NCI-H510A (cell line): ENCODE results near the gene SEC23A.
"Not testable (repeated sequence)": the region's sequence is repeated elsewhere in the genome, so short reads cannot be mapped to it uniquely, and the experiment has no call there.

Experiments used
- DNase-seq: peaks from one replicate; lab custom pipeline; 2025; lab: John Stamatoyannopoulos, UW

SEC23A gene

DNA sequence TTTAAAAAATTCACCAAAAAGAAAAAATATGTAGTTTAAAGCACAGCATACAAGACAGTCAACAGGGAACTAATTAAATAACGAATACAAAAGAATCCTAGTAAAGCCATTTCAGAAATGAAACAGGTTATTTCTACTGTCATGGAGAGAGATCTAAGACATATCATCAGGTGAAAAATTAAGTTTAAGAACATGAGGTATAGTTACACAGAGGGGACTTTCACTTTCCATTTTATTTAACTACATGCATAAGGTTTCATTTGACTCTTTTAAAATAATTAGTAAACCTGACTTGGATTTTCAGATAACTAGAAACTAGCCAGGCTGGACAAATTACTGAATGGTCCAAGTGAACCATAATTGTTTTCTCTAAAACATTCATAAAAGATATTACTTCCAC is 11.3 kb downstream of the SEC23A start:
- no peak for DNase-seq

DNA sequence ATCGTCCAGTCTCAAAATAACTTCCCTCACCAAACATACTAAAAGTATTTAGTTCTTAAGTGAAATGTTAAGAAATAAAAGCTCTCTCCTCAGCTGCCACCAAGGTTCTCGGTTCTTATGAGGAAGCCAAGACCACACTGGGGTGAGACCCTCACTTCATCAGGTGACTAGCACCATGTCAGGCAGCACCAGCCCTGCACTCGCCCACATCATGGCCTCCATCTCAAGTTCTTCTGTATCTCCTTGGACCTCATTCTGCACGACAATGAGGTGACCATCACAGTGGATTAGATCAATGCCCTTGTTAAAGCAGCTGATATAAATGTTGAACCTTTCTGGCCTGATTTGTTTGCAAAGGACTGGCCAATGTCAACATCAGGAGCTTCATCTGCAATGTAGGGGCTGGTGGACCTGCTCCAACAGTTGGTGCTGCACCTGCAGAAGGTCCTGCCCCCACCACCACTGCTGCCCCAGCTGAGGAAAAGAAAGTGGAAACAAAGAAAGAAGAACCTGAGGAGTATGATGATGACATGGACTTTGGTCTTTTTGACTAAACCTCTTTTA is 12.4 kb downstream of the SEC23A start:
- DNase-seq: no peak

GRCh38 chr14:39087493-39087892 is 15.5 kb downstream of the SEC23A start:
- DNase-seq: no peak

DNA sequence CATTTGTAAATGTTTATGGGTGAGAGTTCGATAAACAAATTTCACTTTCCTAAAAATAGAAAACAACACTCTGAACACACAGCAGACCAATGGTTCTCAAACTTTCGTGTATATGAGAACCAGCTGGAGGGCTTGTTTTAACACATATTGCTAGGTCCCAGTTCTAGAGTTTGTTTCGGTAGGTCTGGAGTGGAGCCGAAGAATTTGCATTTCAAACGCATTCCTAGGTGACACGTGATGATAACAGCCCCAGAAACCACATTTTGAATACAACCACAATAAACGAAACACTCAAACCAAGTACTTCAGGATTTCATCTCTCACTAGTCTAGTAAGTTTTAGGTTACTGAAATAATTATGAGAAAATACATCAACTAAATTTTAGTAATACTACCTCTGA is 17.1 kb downstream of the SEC23A start:
- no peak for DNase-seq

- no peak for DNase-seq
Observed at GRCh38 chr14:39083127-39083526, 19.9 kb downstream of the SEC23A start.

- DNase-seq: no peak
Observed at GRCh38 chr14:39080886-39081285, 22.1 kb downstream of the SEC23A start.

DNA sequence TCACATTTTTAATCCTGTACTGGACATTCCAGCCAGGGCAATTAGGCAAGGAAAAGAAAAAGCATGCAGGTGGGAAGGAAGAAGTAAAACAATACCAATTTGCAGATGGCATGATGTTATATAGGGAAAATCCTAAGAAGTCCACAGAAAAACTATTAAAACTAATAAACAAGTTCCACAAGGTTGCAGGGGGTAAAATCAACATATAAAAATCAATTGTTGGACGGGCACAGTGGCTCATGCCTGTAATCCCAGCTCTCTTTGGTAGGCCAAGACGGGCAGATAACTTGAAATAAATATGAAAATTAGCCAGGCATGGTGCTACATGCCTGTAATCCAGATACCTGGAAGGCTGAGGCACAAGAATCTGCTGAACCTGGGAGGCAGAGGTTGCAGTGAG is 31.9 kb downstream of the SEC23A start:
- DNase-seq: no peak

GRCh38 chr14:39069923-39070322 is 33.1 kb downstream of the SEC23A start:
- DNase-seq: no peak

GRCh38 chr14:39069169-39069805 is 33.7 kb downstream of the SEC23A start:
- DNase-seq: not testable (repeated sequence)

DNA sequence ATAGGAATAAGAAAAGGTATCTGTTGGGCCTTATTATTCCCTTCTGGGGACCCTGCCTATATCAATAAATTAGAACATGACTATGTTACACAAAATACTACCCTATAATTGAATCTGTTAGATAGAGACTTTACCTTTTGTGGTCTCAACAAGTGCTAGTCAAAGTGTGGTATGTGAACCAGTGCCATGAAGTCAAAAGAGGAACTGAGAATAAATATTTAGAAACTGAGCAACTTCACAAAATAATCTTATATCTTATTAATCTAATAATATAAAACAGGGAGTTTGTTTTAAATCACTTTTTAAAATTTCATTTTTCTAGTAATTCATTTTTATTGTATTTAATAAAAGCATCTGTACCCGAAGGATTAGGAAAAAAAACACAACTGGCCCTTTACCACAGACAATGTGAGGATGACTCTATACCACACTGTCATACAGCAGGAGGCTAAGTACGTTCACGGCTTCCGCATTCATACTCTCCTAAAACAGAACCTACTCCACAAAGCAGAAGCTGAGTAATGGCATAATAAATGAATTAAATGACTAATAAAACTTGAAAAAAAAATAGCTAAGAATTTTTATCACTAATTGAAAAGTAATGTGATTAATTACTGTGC is 42.1 kb downstream of the SEC23A start:
- no peak for DNase-seq

GRCh38 chr14:39055786-39056474 is 47.1 kb downstream of the SEC23A start:
- DNase-seq: no peak

DNA sequence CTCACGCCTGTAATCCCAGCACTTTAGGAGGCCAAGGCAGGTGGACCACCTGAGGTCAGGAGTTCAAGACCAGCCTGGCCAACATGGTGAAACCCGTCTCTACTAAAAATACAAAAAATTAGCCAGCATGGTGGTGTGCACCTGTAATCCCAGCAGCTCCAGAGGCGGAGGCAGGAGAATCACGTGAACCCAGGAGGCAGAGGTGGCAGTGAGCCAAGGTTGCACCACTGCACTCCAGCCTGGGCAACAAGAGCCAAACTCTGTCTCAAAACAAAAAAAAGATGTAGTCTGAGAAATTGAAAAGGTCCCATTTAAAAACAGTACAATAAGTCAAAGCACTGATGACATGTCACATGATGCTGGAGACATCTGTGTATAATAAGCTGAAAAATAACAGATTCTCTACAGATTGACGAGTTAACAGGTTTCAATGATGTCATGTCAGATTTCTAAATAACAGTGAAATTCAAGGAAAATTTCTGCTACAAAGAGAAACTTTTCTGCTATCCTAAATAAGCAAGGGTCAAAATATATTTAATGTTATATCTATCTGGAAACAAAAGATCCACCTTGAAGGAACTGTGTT is 50.1 kb downstream of the SEC23A start:
- DNase-seq: not testable (repeated sequence)

GRCh38 chr14:39050389-39050788 is 52.6 kb downstream of the SEC23A start:
- no peak for DNase-seq

- DNase-seq: not testable (repeated sequence)
Observed at GRCh38 chr14:39045889-39046288, 57.1 kb downstream of the SEC23A start.

DNA sequence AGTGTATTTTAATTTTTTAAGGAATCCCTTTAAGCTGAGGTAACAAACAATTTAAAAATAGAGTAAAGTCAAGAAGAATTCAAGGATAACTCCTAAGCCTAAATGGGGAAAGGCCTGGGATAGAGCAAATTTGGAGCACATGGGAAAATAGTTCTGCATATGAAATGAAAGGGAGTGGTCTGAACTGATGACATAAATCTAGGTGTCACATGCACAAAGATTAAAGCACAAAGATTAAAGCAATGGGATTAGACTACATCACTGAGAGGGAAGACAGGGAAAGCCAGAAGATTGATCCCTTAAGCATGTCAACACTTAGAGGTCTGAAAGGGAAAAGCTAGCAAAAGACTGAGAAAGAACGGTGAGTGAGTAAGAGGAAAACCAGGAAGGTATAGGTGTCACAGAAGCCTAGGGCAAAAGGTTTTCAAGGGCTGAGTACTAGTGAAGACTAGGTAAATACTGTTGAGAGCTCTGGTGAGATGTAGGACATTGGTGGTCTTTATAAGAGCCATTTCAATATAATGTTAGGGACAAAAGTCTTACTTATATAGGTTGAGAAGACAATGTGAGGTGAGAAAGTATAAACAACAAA is 59.6 kb downstream of the SEC23A start:
- DNase-seq: no peak

DNA sequence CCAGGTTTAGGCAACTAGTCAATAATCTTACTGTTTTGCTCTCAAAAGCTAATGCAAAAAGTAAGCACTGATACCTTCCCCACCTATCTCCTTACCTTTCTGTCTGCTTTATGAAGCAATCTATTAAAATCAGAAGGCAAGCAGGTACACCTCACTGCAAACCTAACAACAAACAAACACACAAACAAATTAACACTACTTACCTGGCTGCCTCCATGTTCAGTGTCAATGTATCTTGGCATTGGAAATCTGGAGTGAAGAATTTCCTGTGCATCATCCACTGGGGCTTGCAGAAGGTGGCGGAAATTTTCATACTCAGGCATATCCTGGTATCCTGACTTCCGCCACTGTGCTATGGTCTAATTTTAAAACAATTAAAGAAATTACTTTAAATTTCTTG is 62.5 kb downstream of the SEC23A start:
- no peak for DNase-seq

GRCh38 chr14:39038542-39038941 is 64.5 kb downstream of the SEC23A start:
- DNase-seq: no peak

DNA sequence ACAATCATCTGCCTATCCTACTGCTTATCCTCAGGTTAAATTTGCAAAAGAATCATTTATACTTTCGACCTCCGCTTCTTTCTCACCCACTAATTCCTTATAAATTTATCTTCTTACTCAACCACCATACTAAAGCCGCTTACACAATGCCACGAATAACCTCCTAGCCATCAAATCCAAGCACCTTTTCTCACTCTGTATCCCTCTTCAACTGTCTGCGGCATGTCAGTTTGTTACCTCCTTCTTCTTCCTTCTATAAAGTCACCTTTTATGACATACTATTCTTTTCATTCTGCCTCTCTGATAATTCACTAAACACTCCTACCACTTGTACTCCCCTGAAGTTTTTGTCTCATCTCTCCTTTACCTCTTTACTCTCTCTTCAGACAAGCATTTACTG is 66.3 kb downstream of the SEC23A start:
- no peak for DNase-seq

DNA sequence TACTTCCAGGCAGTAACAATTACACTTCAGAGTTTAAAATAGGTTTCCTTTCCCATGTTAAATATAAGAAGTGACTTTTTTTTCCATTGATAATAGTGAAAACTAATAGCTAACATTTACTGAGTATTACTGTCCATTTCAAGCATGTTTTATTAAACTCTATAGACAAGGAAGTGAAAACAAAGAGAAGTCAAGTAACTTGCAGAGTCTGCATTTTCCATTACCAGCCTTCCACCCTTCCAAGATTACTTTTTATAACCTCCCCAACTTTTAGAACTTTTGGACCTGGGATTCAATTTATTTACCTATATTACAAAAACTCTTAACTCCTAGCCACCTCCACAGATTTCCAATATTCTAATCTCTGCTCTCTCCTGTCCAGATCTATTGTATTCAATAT is 67.7 kb downstream of the SEC23A start:
- DNase-seq: no peak

DNA sequence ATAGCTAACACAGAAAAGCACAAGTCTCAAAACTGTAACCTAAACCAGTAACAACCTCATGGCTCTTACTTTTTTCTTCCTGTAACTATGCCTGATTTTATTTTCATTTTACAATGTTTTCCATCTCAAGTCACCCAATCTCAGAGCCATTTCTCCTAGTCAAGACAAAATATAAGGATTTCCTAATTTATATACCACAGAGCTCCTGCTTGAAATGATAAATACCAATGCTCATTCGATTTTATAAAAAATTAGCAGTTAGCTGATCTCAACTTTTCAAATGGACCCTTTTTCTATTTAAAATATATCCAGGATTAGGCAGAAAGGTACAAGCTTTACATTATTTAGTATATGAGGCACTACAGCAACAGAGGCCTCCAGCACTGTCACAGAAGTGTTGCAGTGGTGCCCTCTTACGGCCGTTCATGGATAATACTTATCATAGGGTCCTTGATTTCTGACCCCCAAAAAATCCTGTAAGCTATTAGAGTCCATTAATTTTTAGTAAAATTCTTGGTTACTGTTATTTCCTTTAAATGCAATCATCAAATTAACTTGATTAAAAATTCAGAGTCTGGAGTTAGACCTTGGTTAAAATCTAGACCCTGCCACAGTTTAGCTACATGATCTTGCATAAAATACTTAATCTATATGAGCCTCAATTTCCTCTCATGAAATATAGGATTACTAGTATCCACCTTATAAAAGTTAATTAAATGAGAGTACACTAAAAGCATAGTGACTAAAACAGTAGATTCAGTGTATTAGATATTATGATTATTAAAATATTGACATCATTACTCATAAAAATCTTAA is 68.3 kb downstream of the SEC23A start:
- no peak for DNase-seq

- no peak for DNase-seq
Observed at GRCh38 chr14:39033371-39033770, 69.7 kb downstream of the SEC23A start.

GRCh38 chr14:39030209-39030608 is 72.8 kb downstream of the SEC23A start:
- no peak for DNase-seq
